ENCODE data around the gene FOXO4.
A peak's percentile ranks its signal among the peaks of the same experiment; 100 is the strongest.

FOXO4 gene

GRCh38 chrX:71143508-71143907 lies 47.9 kb downstream of the FOXO4 start:
- H3K36me3 Mint-ChIP-seq = peaks cover 7 to 9% of the 10 kb centered on the region in 2 donors
- no peak overlapping the region for H3K27ac Mint-ChIP-seq
- ATAC-seq (replicated peaks) (no peak), DNase-seq (no peak)
- H3K4me3 Mint-ChIP-seq = no peak overlapping the region
- peaks cover 13 to 19% of the 10 kb centered on the region in 2 donors for H3K4me1 Mint-ChIP-seq
- H3K9me3 Mint-ChIP-seq = no peaks in the 10 kb centered on the region
- no peaks in the 10 kb centered on the region for H3K27me3 Mint-ChIP-seq

GRCh38 chrX:71144651-71145050 lies 49.0 kb downstream of the FOXO4 start, which contains the start of gene NLGN3:
Gene NLGN3, plus strand, starts transcription at chrX:71144841. Its CDS starts 2,909 bp downstream, at chrX:71147750.
- no peak for DNase-seq
- no peaks in the 10 kb centered on the region for H3K9me3 Mint-ChIP-seq
- peaks cover 0 to 4% of the 10 kb centered on the region in 2 donors for H3K36me3 Mint-ChIP-seq
- peak within 1 kb of the TSS; percentile 19 to 61 for H3K4me3 Mint-ChIP-seq
- H3K4me1 Mint-ChIP-seq = peaks cover 13 to 19% of the 10 kb centered on the region in 2 donors
- no peaks in the 10 kb centered on the region for H3K27me3 Mint-ChIP-seq
- ATAC-seq (replicated peaks) = no peak
- H3K27ac Mint-ChIP-seq = peak within 1 kb of the TSS; percentile 71

- H3K4me3 Mint-ChIP-seq = no peak overlapping the region
- H3K9me3 Mint-ChIP-seq = no peaks in the 10 kb centered on the region
- H3K36me3 Mint-ChIP-seq = peaks cover 0 to 3% of the 10 kb centered on the region in 2 donors
- DNase-seq (no peak), ATAC-seq (replicated peaks) (peak in 1 of 2 donors; percentile 35)
- H3K27me3 Mint-ChIP-seq = no peaks in the 10 kb centered on the region
- H3K4me1 Mint-ChIP-seq = peaks cover 13 to 19% of the 10 kb centered on the region in 2 donors
- peak overlapping the region; percentile 21 for H3K27ac Mint-ChIP-seq
Measured at GRCh38 chrX:71147496-71148277, 52.0 kb downstream of the FOXO4 start.

GRCh38 chrX:71148278-71148663 lies 52.6 kb downstream of the FOXO4 start:
- DNase-seq (no peak), ATAC-seq (replicated peaks) (no peak)
- Mint-ChIP-seq H3K4me3 (no peak overlapping the region), H3K9me3 (no peaks in the 10 kb centered on the region), H3K27ac (no peak overlapping the region), H3K36me3 (peaks cover 0 to under 1% of the 10 kb centered on the region in 2 donors), H3K4me1 (peaks cover 13 to 19% of the 10 kb centered on the region in 2 donors), H3K27me3 (no peaks in the 10 kb centered on the region)

GRCh38 chrX:71151366-71151765 lies 55.7 kb downstream of the FOXO4 start:
- peaks cover 0 to 2% of the 10 kb centered on the region in 2 donors for H3K36me3 Mint-ChIP-seq
- H3K4me1 Mint-ChIP-seq = peaks cover 9 to 16% of the 10 kb centered on the region in 2 donors
- no peak for DNase-seq
- H3K27ac Mint-ChIP-seq = no peak overlapping the region
- ATAC-seq (replicated peaks) = no peak
- peaks cover 0 to 4% of the 10 kb centered on the region in 2 donors for H3K27me3 Mint-ChIP-seq
- H3K4me3 Mint-ChIP-seq = no peak overlapping the region
- H3K9me3 Mint-ChIP-seq = no peaks in the 10 kb centered on the region
